Activated effector memory CD4-positive, alpha-beta T cell treated with anti-CD3 and anti-CD28 coated beads, Interleukin-2, amount 50 U/mL, for 16 hours (primary cell): Measurements from ENCODE around the gene TMEM43.

Experiments
- DNase-seq: peaks from one replicate; pipeline ENCODE4 v3.0.0-alpha.2; 2020

Gene TMEM43

DNA sequence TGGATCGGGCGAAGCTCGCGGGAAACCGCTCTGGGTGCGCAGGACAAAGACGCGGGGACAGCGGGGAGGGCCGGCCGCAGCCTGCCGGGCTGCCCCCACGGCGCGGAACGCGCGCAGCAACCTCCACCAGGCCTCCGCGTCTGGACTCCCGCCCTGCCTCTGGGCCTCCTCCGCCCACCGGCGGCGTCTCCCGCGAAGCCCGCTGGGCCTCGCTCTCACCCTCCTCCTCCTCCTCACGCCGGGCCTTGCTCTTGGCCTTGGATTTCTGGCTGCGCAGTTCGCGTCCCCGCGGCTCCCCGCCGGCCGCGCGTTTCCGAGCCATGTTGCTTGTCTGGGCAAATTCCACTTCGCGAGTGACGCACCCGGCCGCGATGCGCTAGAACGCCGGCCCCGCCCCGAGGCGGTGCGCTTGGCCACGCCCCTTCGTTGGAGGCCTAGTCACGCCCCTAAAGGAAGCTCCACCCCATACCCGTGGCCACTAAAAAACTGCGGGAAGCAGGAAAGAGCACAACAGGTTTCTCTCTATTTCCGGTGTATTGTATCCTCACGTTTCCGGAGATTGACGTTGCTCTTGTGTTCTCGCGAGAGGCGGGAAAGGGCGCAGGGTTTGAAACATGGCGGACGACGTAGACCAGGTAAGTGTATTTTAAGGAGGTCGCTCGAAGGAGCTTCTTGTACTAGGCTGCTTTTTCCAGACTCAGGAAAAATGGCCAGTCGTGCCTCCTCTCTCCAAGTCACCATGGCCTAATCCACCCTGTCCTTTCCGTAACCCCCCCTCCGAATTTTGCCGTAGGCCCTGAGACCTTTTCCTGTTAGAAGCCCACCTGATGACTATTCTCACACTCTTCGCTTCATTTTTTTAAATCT, 53.6 kb downstream of the TMEM43 start, which contains the start of the genes LSM3 and XPC:
Gene LSM3 (plus strand): TSS at position 571 of the 867 bp plus-strand sequence. CDS start 44 bp downstream, at position 615.
Gene XPC (minus strand): TSS at position 355 of the 867 bp plus-strand sequence. CDS start 33 bp downstream, at position 322.
- peak; percentile 99 for DNase-seq

GRCh38 chr3:14179114-14179465, 54.2 kb downstream of the TMEM43 start:
- DNase-seq: no peak

GRCh38 chr3:14179795-14180194, 54.9 kb downstream of the TMEM43 start:
- DNase-seq: no peak

- no peak for DNase-seq
These were observed 56.4 kb downstream of the TMEM43 start for GRCh38 chr3:14181253-14181652.

GRCh38 chr3:14183015-14183577, 58.2 kb downstream of the TMEM43 start:
- no peak for DNase-seq

- no peak for DNase-seq
These were observed 62.1 kb downstream of the TMEM43 start for GRCh38 chr3:14186854-14187458.

DNA sequence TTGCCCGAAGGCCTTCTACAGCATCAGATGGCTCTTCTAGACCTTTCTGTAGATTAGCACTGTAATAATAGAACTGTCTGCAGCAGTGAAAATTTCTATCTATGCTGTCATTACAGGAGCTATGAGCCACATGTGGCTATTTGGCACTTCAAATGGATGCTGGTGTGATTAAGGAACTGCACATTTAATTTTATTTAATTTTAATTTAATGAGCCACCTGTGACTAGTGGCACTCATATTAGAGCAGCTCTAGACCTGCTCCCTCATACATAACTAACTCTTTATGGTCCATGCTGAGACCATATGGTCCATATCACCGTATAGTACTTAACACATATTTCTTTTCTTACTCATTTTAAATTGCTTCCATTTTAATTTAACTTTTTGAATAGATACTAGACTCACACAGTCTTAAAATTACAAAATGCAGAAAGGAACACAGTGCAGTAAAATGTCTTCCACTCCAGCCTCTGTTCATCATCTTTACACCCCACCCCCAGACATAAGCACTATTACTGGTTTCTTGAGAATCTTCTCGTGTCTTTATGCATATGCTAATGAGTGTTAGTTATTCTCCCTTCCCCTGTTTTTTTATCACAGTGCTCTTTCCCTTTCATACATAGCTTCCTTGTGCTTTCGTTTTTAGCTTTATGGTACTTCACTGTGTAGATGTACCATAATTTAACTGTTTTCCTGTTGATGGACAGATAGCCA, 63.3 kb downstream of the TMEM43 start:
- DNase-seq: no peak
